ENCODE measurements around the gene CMTM3. TPM values are rescaled to one million over a fixed set of nuclear protein-coding genes. Genes with fewer than 3 reads are reported as not detected.

Gene CMTM3
- total RNA-seq, 2 experiments from 2014 or later: 85.0 to 90.3 TPM

DNA sequence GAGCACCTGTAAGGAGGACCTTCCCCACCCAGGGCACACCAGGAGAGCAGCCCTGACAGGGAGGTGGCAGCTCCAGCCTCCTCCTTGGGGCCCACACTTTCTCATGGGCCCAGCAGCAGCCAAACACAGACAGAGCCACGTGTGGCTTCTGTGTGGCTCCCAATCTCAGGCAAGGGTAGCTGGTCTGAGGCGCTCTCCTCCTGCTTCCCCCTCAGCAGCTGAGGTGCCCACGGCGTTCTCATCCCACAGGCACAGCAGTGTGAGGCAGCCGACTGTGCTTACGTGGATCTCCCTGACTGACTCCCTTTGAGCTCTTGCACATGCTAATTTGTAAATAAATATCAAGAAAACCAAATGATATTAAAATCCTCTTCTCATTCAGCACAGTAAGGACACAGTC, 30.9 kb downstream of the CMTM3 start:
- Mint-ChIP-seq H3K27ac (no peak overlapping the region), H3K27me3 (peaks cover 11% of the 10 kb centered on the region), H3K36me3 (no peaks in the 10 kb centered on the region), H3K9me3 (ENCODE audit: low read depth) (no peaks in the 10 kb centered on the region), H3K4me1 (no peaks in the 10 kb centered on the region), H3K4me3 (no peak overlapping the region)
- CTCF ChIA-PET: interaction anchor here (1.2 to 1.5 kb wide), 2 partner anchors 27 to 233 kb away, joined by 3 to 7 read pairs; no protein-coding TSS in a partner anchor
- DNase-seq (no peak), ATAC-seq (no peak)

DNA sequence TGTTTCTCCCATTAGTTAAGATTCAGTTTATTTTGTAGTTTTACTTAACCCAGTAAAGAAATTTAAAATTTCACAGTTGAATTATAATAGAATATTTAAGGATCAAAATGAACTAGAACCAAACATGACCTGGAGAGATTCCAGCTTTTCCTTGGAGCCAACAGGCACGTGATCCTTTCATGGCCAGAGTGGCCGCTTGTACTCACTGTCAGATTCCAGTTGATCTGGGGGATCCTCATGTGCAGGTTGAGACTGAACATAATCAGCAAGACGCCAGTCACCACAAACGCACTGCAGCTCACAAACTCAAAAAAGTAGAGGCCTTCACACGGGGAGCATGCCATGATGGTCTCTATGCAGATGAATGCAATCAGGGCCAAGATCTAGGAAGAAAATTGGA, 31.7 kb downstream of the CMTM3 start:
- DNase-seq (no peak), ATAC-seq (no peak)
- no peaks in the 10 kb centered on the region for H3K9me3 Mint-ChIP-seq (ENCODE audit: low read depth)
- no peak overlapping the region for H3K4me3 Mint-ChIP-seq
- CTCF ChIA-PET: no interaction called here
- H3K27ac Mint-ChIP-seq: no peak overlapping the region
- H3K36me3 Mint-ChIP-seq: no peaks in the 10 kb centered on the region
- H3K27me3 Mint-ChIP-seq: peaks cover 11% of the 10 kb centered on the region
- no peaks in the 10 kb centered on the region for H3K4me1 Mint-ChIP-seq

DNA sequence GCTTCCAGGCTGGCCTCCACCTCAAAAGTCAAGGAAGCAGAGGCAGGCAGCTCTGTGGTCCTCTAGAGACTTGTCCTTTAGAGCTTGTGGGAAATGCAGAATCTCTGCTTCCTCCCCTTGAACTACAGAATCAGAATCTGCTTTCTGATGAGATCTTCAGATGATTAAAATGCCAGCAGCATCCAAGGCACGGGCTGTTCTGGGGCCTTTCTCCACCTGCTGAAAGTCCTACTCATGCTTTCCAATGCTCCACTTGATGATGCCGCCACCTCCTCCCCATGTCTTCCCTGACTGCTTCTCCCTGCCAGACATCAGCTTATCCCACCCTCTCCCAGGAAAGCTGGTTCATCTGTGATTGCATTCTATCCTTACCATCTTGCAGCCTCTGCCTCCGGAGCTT, 33.3 kb downstream of the CMTM3 start:
- Mint-ChIP-seq H3K27ac (no peak overlapping the region), H3K4me3 (no peak overlapping the region), H3K4me1 (no peaks in the 10 kb centered on the region), H3K27me3 (peaks cover 13% of the 10 kb centered on the region), H3K9me3 (ENCODE audit: low read depth) (no peaks in the 10 kb centered on the region), H3K36me3 (no peaks in the 10 kb centered on the region)
- CTCF ChIA-PET: interaction anchor here (5.9 kb wide), 1 partner anchor 13 kb away, joined by 28 read pairs; no protein-coding TSS in a partner anchor
- DNase-seq: no peak
- no peak for ATAC-seq

DNA sequence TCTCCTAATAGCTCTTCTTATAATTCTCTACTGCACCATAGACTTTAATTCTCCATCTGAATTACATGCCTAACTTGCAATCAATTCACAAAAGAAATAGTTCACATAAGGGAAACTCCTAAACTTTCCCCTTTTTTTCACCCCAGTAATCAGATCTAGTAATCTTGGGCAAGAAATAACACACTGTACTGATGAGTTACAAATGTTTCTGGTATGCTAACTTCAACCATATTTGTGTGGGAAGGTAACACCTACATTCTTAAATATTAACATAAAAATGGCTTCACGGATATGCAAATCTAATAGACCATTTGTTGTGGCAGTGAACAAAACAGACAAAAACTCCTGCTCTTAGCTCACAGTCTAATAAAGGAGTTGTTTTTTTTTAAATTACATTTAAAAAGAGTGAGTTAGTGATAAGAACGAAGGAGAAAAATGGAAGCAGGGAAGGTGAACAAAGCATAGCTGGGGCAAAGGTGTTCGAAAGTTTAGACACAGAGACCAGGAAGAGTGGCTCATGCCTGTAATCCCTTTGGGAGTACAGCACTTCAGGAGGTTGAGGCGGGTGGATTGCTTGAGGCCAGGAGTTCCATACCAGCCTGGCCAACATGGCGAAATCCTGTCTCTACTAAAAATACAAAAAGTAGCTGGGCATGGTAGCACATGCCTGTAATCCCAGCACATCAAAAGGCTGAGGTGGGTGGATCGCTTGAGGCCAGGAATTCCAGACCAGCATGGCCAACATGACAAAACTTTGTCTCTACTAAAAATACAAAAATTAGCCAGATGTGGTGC, 34.8 kb downstream of the CMTM3 start:
- no peaks in the 10 kb centered on the region for H3K9me3 Mint-ChIP-seq (ENCODE audit: low read depth)
- no peaks in the 10 kb centered on the region for H3K4me1 Mint-ChIP-seq
- no peak overlapping the region for H3K4me3 Mint-ChIP-seq
- DNase-seq (no peak), ATAC-seq (no peak)
- no peak overlapping the region for H3K27ac Mint-ChIP-seq
- CTCF ChIA-PET: interaction anchor here (1.5 to 5.9 kb wide), 2 partner anchors 12 to 16 kb away, joined by 3 to 28 read pairs; no protein-coding TSS in a partner anchor
- H3K27me3 Mint-ChIP-seq: peaks cover 13% of the 10 kb centered on the region
- H3K36me3 Mint-ChIP-seq: no peaks in the 10 kb centered on the region

DNA sequence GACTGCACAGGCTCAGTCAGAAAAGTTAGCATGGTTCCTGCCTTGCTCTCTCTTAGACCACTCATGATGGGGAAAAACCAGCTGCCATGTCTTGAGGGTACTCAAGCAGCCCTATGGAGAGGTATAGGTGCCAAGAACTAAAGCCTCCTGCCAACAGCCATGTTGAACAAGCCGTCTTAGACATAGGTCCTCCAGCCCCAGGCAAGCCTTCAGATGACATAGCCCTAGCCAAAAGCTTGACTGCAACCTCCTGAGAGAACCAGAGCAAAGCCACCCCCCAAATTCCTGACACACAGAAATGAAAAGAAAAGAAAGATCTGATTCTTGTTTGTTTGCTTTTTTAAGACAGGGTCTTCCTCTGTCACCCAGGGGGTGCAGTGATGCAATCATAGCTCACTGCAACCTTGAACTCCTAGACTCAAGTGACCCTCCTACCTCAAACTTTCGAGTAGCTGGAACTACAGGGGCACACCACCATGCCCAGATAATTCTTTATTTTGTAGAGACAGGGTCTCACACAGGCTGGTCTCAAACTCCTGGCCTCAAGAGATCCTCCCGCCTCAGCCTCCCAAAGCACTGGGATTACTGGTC, 36.3 kb downstream of the CMTM3 start:
- H3K9me3 Mint-ChIP-seq (ENCODE audit: low read depth): no peaks in the 10 kb centered on the region
- H3K4me3 Mint-ChIP-seq: no peak overlapping the region
- DNase-seq (no peak), ATAC-seq (no peak)
- no peak overlapping the region for H3K27ac Mint-ChIP-seq
- no peaks in the 10 kb centered on the region for H3K4me1 Mint-ChIP-seq
- H3K36me3 Mint-ChIP-seq: no peaks in the 10 kb centered on the region
- CTCF ChIA-PET: interaction anchor here (1.5 to 5.9 kb wide), 2 partner anchors 10 to 14 kb away, joined by 3 to 28 read pairs; no protein-coding TSS in a partner anchor
- peaks cover 13% of the 10 kb centered on the region for H3K27me3 Mint-ChIP-seq

DNA sequence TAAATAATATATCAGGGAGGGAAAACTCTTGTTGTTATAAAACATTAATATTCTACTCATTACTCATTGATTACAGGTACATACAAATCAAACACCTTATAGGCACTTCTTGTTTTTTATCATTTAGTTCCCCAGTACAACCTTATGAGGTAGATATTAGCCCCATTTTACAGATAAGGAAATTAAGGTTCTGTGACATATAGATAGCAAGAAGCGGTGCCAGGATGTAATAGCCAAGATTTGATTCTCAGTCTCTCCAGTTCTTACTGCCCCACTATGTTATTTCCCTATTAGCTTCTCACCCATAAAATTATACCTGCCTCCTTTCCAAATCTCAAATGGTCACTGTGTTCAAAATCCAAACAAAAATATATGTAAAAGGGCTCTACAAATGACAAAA, 36.9 kb downstream of the CMTM3 start:
- CTCF ChIA-PET: interaction anchor here (5.9 kb wide), 1 partner anchor 10 kb away, joined by 28 read pairs; no protein-coding TSS in a partner anchor
- Mint-ChIP-seq H3K9me3 (ENCODE audit: low read depth) (no peaks in the 10 kb centered on the region), H3K4me3 (no peak overlapping the region), H3K27me3 (peaks cover 13% of the 10 kb centered on the region), H3K36me3 (no peaks in the 10 kb centered on the region), H3K4me1 (no peaks in the 10 kb centered on the region), H3K27ac (no peak overlapping the region)
- DNase-seq (no peak), ATAC-seq (no peak)

DNA sequence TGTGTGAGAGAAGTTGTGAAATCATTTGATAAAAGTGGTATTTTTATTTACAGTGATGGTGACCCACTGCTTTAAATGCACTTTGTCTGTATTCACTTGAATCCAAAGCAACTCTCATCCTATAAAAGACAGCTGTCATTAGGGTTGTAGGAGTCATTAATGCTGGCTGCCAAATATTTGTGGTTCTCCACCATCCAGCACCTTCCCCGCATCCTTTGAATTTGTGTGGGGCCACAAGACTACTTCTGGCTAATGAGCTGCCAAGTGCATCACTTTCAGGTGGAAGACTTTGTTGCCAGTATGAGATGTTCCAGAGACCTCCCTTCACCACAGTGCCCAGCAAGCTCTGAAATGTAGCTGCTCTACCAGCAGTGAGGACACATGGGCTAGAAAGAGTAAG, 43.4 kb downstream of the CMTM3 start:
- DNase-seq: no peak
- H3K27me3 Mint-ChIP-seq: no peaks in the 10 kb centered on the region
- H3K27ac Mint-ChIP-seq: no peak overlapping the region
- no peaks in the 10 kb centered on the region for H3K9me3 Mint-ChIP-seq (ENCODE audit: low read depth)
- ATAC-seq: no peak
- H3K4me3 Mint-ChIP-seq: no peak overlapping the region
- H3K36me3 Mint-ChIP-seq: no peaks in the 10 kb centered on the region
- CTCF ChIA-PET: interaction anchor here (0.7 to 1.2 kb wide), 2 partner anchors 39 to 83 kb away, joined by 3 read pairs; no protein-coding TSS in a partner anchor
- H3K4me1 Mint-ChIP-seq: peaks cover 14% of the 10 kb centered on the region

DNA sequence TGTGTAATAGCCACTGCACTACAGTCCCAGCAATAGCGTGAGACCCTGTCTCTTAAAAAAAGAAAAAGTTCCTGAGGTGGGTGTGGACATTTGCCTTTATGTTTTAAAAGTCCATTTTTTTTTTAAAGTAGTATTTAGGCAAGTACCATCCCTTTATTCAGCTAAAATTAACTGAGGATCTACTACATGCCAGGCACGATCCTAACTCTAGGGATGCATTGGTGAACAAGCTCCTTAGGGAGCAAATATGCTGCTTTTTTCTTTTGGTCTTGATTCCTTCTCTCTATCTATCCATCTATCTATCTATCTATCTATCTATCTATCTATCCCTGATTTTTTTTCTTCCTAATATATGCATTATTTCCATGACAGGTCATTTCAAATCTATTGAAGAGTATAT, 44.7 kb downstream of the CMTM3 start:
- ATAC-seq: no peak
- H3K27me3 Mint-ChIP-seq: no peaks in the 10 kb centered on the region
- H3K27ac Mint-ChIP-seq: no peak overlapping the region
- no peaks in the 10 kb centered on the region for H3K9me3 Mint-ChIP-seq (ENCODE audit: low read depth)
- CTCF ChIA-PET: interaction anchor here (0.9 to 1.1 kb wide), 2 partner anchors 12 to 40 kb away, joined by 3 read pairs; no protein-coding TSS in a partner anchor
- DNase-seq: no peak
- H3K4me1 Mint-ChIP-seq: peaks cover 18% of the 10 kb centered on the region
- H3K4me3 Mint-ChIP-seq: no peak overlapping the region
- H3K36me3 Mint-ChIP-seq: no peaks in the 10 kb centered on the region

DNA sequence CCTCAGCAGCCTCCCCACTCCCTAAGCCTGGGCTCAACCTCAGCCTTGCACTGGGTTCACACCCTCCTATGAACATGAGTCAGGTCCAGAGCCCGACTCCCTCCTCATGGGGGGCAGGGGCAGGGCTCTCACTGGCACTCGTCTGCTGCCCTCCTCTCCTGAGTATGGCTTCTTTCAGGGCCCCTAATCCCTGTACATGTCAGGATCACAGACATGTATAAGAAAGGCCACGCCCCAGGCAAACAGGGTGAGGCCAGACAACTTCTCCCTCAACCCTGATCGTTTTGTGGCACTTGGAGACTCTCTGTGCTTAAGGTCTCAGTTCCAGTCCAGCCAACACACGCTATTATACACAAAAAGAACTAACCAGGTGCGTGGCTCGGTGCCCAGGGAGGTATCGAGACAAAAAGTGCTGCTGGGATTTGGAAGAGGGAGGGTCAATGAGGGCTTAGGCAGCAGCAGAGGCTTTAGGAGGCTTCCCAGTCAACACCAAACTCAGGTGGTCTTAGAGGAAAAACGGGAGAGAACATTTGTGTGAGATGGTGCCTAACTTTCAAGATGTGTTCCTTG, 45.2 kb downstream of the CMTM3 start:
- no peak overlapping the region for H3K27ac Mint-ChIP-seq
- DNase-seq (no peak), ATAC-seq (no peak)
- H3K9me3 Mint-ChIP-seq (ENCODE audit: low read depth): no peaks in the 10 kb centered on the region
- H3K4me3 Mint-ChIP-seq: no peak overlapping the region
- H3K4me1 Mint-ChIP-seq: peaks cover 18% of the 10 kb centered on the region
- H3K36me3 Mint-ChIP-seq: no peaks in the 10 kb centered on the region
- CTCF ChIA-PET: interaction anchor here (0.9 to 2.5 kb wide), 11 partner anchors 9 to 292 kb away, joined by 3 to 28 read pairs (median 5); no protein-coding TSS in a partner anchor
- no peaks in the 10 kb centered on the region for H3K27me3 Mint-ChIP-seq

DNA sequence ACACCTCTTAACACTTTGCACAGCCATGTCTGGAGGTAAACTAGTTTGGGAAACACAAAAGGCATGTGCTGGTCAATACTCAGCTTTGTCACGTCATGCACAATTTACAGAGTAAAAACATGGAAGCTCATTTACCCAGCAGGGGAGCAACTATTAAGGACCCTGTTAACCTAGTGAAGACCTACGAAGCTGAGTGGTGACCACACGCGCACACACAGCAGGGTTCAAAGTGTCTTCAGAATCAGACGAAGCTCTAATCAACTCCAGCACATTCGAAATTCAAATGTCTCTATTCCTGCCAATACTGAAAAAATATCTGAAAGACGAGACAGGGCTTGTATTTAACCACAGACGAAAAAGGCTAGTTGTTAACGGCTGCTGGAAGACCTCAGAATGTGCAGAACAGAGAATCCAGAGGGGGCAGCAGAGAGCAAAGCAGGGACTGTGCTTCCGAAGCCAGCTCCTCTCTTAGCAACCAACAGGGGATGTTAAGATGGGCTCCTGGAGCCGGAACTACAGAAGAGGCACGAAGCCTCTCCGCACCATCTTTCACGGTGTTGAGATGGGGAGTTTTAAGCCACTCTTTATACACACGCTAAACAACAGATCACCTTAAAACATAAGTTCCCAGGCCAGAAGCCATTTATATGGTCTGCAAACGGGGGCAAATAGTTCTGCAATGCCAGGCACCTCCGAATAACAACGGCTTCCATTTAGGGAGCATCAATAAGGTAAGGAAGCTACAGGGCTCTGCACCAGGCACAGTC, 46.4 kb downstream of the CMTM3 start:
- CTCF ChIA-PET: interaction anchor here (0.6 to 2.5 kb wide), 58 partner anchors 10 to 299 kb away, joined by 3 to 28 read pairs (median 4); partner anchors contain the start of genes DYNC1LI2 and NAE1
- DNase-seq (peak; percentile 91), ATAC-seq (peak; percentile 100)
- Mint-ChIP-seq H3K27me3 (no peaks in the 10 kb centered on the region), H3K4me3 (peak overlapping the region; percentile 43), H3K27ac (peak overlapping the region; percentile 7), H3K9me3 (ENCODE audit: low read depth) (no peaks in the 10 kb centered on the region), H3K4me1 (peaks cover 18% of the 10 kb centered on the region), H3K36me3 (no peaks in the 10 kb centered on the region)

DNA sequence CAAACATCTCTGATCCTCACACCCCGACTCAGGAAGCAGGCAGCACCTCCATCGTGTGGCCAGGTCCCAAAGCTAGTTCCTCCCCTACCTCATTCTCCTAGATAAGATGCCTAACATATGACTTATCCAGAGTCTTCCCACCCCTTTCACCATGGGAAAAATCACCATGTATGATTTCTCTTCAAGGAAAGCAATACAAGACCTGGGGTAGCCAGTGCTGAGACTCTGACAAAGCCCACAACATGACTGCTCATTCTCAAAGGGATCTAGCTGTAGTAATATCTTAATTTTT, 46.9 kb downstream of the CMTM3 start:
- Mint-ChIP-seq H3K27ac (no peak overlapping the region), H3K36me3 (no peaks in the 10 kb centered on the region), H3K9me3 (ENCODE audit: low read depth) (no peaks in the 10 kb centered on the region), H3K4me3 (no peak overlapping the region), H3K4me1 (peaks cover 18% of the 10 kb centered on the region), H3K27me3 (peaks cover under 1% of the 10 kb centered on the region)
- CTCF ChIA-PET: interaction anchor here (0.6 to 2.5 kb wide), 51 partner anchors 9 to 300 kb away, joined by 3 to 28 read pairs (median 5); partner anchors contain the start of genes DYNC1LI2 and NAE1
- ATAC-seq (no peak), DNase-seq (no peak)

DNA sequence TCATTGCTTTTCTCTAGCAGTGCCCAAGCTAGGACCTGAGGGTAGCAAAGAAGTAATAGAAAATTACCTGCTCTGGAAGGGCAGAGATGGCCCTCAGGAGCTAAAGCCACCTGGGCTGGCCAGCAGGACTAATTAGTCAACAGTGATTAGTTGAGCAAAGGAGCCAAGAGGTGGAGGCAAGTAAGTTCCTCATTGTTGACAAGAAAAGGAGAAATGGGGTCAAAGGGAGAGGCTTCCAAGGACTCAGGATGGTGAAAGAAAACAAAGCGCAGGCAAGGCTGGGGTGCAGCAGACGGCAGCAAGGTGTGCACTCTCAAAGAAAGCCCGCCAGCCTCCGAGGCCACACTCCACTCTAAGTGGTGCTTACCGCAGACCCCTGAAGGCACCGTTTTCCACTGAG, 47.5 kb downstream of the CMTM3 start:
- no peak overlapping the region for H3K4me3 Mint-ChIP-seq
- no peaks in the 10 kb centered on the region for H3K9me3 Mint-ChIP-seq (ENCODE audit: low read depth)
- CTCF ChIA-PET: interaction anchor here (0.6 to 2.5 kb wide), 29 partner anchors 9 to 245 kb away, joined by 3 to 28 read pairs (median 8); partner anchors contain the start of genes DYNC1LI2 and NAE1

More for the DNA sequence above, 47.5 kb downstream of the CMTM3 start:
- ATAC-seq (no peak), DNase-seq (no peak)
- Mint-ChIP-seq H3K27me3 (peaks cover 4% of the 10 kb centered on the region), H3K4me1 (peaks cover 18% of the 10 kb centered on the region), H3K36me3 (no peaks in the 10 kb centered on the region), H3K27ac (no peak overlapping the region)
